Chondrocyte (in vitro differentiated cells): ENCODE data around the gene ACBD6. TPM values are rescaled to one million over a fixed set of nuclear protein-coding genes. Genes with fewer than 3 reads are reported as not detected.

Experiments used
- DNase-seq: peaks from one replicate; pipeline ENCODE4 v3.0.0; 2021; ENCODE audit warnings: mixed read lengths, low spot score
- H3K27ac Mint-ChIP-seq: one replicate; pipeline ENCODE4 v1.8.0; 2021; ENCODE audit warnings: mild to moderate bottlenecking, moderate library complexity, mixed read lengths; ENCODE audit not compliant: unreplicated experiment
- H3K27me3 Mint-ChIP-seq: 2 replicates; pipeline ENCODE4 v1.8.0; 2021; ENCODE audit warnings: low read depth, mixed read lengths
- H3K36me3 Mint-ChIP-seq: 2 replicates; pipeline ENCODE4 v1.8.0; 2021; ENCODE audit warnings: low read depth, mixed read lengths
- H3K4me1 Mint-ChIP-seq: 2 replicates; pipeline ENCODE4 v1.8.0; 2021; ENCODE audit warnings: low read depth, mild to moderate bottlenecking, mixed read lengths
- H3K4me3 Mint-ChIP-seq: one replicate; pipeline ENCODE4 v1.8.0; 2021; ENCODE audit warnings: mild to moderate bottlenecking, moderate library complexity, mixed read lengths; ENCODE audit not compliant: unreplicated experiment
- H3K9me3 Mint-ChIP-seq: 2 replicates; pipeline ENCODE4 v1.8.0; 2021; ENCODE audit warnings: low read depth, mixed read lengths
- total RNA-seq: library from RNA; stranded (reverse); gene quantifications from 3 replicates; pipeline ENCODE4 v1.2.1, GENCODE V29; 2021
- TF ChIP-seq, protein P1 (sequence below): fragments of 200-600 bp; sonication (generic); IDR thresholded peaks from 2 replicates; pipeline ENCODE4 v1.5.0; 2021; ENCODE audit warnings: antibody characterized with exemption, mild to moderate bottlenecking, moderate library complexity

ACBD6 gene
- total RNA-seq, 1 donor from 2014 or later = 43.4 TPM

DNA sequence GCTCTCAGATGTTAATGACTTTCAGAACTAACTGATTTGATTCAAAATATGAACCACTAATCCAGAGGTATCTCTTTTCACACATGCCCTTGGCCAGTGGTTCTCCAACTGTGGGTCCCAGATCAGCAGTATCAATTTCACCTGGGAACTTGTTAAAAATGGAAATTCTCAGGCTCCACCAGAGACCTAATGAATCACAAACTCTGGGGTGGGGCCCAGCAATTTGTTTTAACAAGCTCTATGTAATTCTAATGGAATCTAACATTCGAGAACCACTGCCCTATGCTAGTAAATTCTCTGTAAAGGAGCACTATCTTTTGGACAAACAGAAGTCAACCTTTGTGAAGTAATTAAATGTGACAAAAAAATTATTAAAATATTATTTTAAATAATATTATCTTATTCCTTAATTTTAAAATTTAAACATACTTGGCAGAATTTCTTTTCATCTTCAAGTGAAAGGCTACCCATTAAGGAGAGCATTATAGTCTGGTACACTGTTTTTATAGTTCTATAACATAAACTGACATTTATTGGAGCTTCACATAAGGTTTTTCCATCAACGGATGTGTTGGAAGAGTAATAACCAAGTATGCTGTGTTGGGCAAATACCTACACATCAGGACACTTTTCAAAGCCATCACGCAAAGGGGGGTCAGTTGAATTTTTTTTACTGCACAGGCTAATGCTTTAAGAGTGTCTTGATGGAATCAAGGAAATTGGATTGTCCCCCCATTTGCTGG lies 141.9 kb downstream of the ACBD6 start:
- peak overlapping the region; percentile 39 for H3K27ac Mint-ChIP-seq
- TF ChIP-seq, protein P1, sequence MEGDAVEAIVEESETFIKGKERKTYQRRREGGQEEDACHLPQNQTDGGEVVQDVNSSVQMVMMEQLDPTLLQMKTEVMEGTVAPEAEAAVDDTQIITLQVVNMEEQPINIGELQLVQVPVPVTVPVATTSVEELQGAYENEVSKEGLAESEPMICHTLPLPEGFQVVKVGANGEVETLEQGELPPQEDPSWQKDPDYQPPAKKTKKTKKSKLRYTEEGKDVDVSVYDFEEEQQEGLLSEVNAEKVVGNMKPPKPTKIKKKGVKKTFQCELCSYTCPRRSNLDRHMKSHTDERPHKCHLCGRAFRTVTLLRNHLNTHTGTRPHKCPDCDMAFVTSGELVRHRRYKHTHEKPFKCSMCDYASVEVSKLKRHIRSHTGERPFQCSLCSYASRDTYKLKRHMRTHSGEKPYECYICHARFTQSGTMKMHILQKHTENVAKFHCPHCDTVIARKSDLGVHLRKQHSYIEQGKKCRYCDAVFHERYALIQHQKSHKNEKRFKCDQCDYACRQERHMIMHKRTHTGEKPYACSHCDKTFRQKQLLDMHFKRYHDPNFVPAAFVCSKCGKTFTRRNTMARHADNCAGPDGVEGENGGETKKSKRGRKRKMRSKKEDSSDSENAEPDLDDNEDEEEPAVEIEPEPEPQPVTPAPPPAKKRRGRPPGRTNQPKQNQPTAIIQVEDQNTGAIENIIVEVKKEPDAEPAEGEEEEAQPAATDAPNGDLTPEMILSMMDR = no peak
- H3K4me1 Mint-ChIP-seq = peaks cover 27% of the 10 kb centered on the region
- H3K36me3 Mint-ChIP-seq = no peaks in the 10 kb centered on the region
- DNase-seq = no peak
- H3K4me3 Mint-ChIP-seq = no peak overlapping the region
- no peaks in the 10 kb centered on the region for H3K27me3 Mint-ChIP-seq
- no peaks in the 10 kb centered on the region for H3K9me3 Mint-ChIP-seq

DNA sequence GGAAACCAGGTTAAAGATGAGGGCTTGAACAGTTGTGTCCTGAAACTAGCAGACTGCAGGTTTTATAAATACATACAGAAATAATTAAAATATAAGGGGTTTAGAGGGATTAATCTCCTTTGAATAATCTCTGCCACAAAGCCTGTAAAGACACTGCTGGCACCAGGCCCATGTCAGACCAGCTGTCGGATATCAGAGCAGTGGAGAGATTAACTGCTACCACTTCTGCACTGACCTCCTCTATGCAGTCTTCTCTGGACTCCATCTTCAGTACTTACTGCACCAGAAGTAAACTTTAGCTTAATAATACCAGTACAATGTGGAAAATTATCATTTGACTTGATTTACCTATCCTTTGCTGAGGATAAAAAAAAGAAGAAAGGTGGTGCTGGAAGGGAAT lies 143.7 kb downstream of the ACBD6 start:
- TF ChIP-seq, protein P1 = no peak
- Mint-ChIP-seq H3K4me3 (no peak overlapping the region), H3K27ac (no peak overlapping the region), H3K36me3 (no peaks in the 10 kb centered on the region), H3K27me3 (no peaks in the 10 kb centered on the region), H3K4me1 (peaks cover 27% of the 10 kb centered on the region), H3K9me3 (no peaks in the 10 kb centered on the region)
- DNase-seq = no peak

DNA sequence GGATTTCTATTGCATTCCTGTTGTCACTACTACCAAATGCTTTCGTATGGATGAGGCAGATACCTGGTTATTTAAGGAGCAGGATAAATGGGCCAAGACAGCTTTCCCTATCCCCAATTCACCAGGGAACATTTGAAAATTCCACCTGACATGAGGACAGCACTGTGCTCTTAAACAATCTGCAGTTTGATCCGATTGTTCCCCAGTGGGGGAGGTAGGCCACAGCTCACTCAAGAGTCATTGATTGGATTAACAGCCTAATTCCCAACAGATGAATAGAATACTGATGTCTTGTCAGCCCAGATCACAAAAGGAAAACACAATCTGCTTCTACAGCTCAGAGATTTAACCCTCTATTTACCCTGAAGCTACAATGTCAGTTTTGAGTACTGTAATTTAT lies 148.4 kb downstream of the ACBD6 start:
- no peak for DNase-seq
- Mint-ChIP-seq H3K27me3 (no peaks in the 10 kb centered on the region), H3K27ac (no peak overlapping the region), H3K4me1 (peaks cover 4% of the 10 kb centered on the region), H3K9me3 (no peaks in the 10 kb centered on the region), H3K4me3 (no peak overlapping the region), H3K36me3 (no peaks in the 10 kb centered on the region)
- TF ChIP-seq, protein P1 = no peak

DNA sequence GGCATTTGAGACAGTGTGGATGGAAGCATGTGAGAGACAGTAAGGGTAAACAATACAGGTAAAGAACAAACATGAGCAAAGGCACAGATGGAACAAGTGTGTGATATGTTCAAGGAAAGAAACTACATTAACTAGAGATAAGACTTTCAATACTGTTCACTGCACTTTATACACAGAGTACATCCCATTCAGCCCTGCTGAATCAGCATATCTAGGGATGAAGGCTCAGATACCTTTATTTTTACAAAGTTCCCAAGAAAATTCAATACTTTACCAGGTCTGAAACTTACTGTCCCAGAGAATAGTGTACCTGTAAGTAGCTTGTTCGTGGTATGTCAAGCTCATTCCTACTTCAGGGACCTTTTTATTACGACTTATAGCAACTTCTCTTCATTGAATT lies 149.8 kb downstream of the ACBD6 start:
- H3K4me1 Mint-ChIP-seq = no peaks in the 10 kb centered on the region
- no peaks in the 10 kb centered on the region for H3K36me3 Mint-ChIP-seq
- H3K27me3 Mint-ChIP-seq = no peaks in the 10 kb centered on the region
- TF ChIP-seq, protein P1 = no peak
- no peak for DNase-seq
- no peak overlapping the region for H3K27ac Mint-ChIP-seq
- no peaks in the 10 kb centered on the region for H3K9me3 Mint-ChIP-seq
- no peak overlapping the region for H3K4me3 Mint-ChIP-seq

DNA sequence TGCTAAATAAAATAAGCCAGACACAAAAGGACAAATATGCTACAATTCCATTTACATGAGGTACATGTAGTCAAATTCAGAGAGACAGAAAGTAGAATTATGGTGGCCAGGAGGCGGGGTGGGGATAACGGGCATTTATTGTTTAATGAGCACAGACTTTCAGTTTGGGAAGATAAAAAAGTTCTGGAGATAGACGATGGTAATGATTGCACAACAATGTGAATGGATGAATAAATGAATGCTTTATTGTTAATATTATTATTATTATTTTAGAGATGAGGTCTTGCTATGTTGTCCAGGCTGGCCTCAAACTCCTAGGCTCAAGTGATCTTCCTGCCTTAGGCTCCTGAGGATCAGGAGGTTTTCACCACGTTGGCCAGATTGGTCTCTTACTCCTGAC lies 150.4 kb downstream of the ACBD6 start:
- no peak for DNase-seq
- Mint-ChIP-seq H3K4me1 (no peaks in the 10 kb centered on the region), H3K9me3 (no peaks in the 10 kb centered on the region), H3K27ac (no peak overlapping the region), H3K4me3 (no peak overlapping the region), H3K27me3 (no peaks in the 10 kb centered on the region), H3K36me3 (no peaks in the 10 kb centered on the region)
- TF ChIP-seq, protein P1 = no peak
